Immature natural killer cell (primary cell): Measurements from ENCODE around the gene ANO10. TPM values are rescaled to one million over a fixed set of nuclear protein-coding genes. Genes with fewer than 3 reads are reported as not detected.
"Not testable (repeated sequence)": the region's sequence is repeated elsewhere in the genome, so short reads cannot be mapped to it uniquely, and the experiment has no call there.

Experiments used
- DNase-seq, 3 donors: peaks; one replicate each; pipeline ENCODE4 v3.0.0; 2022; ENCODE audit warnings: mixed read lengths in 1 of 3
- H3K27ac Mint-ChIP-seq, 6 donors: one replicate each; pipeline ENCODE4 v1.8.0; 2020; ENCODE audit warnings: mixed read lengths in 6 of 6, mild to moderate bottlenecking in 5 of 6, inconsistent platforms in 4 of 6, moderate library complexity in 3 of 6
- H3K27me3 Mint-ChIP-seq, 3 donors: one replicate each; pipeline ENCODE4 v1.8.0; 2020 to 2021; ENCODE audit warnings: low read depth in 3 of 3, mild to moderate bottlenecking in 3 of 3, mixed read lengths in 3 of 3, moderate library complexity in 3 of 3, inconsistent platforms in 1 of 3
- H3K36me3 Mint-ChIP-seq, 3 donors: one replicate each; pipeline ENCODE4 v1.8.0; 2020; ENCODE audit warnings: mixed read lengths in 3 of 3, inconsistent platforms in 2 of 3, mild to moderate bottlenecking in 2 of 3
- H3K4me1 Mint-ChIP-seq, 2 donors: one replicate each; pipeline ENCODE4 v1.8.0; 2020; ENCODE audit warnings: inconsistent platforms in 2 of 2, mild to moderate bottlenecking in 2 of 2, mixed read lengths in 2 of 2, moderate library complexity in 1 of 2
- H3K4me3 Mint-ChIP-seq, 5 donors: one replicate each; pipeline ENCODE4 v1.8.0; 2020; ENCODE audit warnings: mild to moderate bottlenecking in 5 of 5, mixed read lengths in 5 of 5, inconsistent platforms in 3 of 5, moderate library complexity in 3 of 5
- H3K9me3 Mint-ChIP-seq, 6 donors: one replicate each; pipeline ENCODE4 v1.8.0; 2020; ENCODE audit warnings: mild to moderate bottlenecking in 6 of 6, mixed read lengths in 6 of 6, inconsistent platforms in 4 of 6, moderate library complexity in 3 of 6
- polyA plus RNA-seq, 3 donors: library from polyadenylated mRNA; unstranded; fragments of 300-500 nt; fragmentation: Illumina TruSeq; gene quantifications; one replicate each; pipeline ENCODE4 v1.2.3, GENCODE V29; 2021

ANO10 gene
- polyA plus RNA-seq, 3 donors from 2014 or later = 8.7 to 9.9 (median 8.8) TPM

GRCh38 chr3:43490640-43491185 is 131.1 kb downstream of the ANO10 start:
- Mint-ChIP-seq H3K9me3 (peaks cover 0 to 3% (median 0%) of the 10 kb centered on the region in 6 donors), H3K36me3 (peaks cover 0 to 11% (median 3%) of the 10 kb centered on the region in 3 donors), H3K4me3 (no peak overlapping the region), H3K27me3 (peaks cover 0 to 2% (median 2%) of the 10 kb centered on the region in 3 donors), H3K4me1 (peaks cover 3 to 8% of the 10 kb centered on the region in 2 donors), H3K27ac (peak overlapping the region in 4 of 6 donors; percentile 3 to 55 (median 31))
- no peak for DNase-seq

GRCh38 chr3:43489930-43490329 is 131.9 kb downstream of the ANO10 start:
- peak overlapping the region in 2 of 6 donors; percentile 3 to 50 for H3K27ac Mint-ChIP-seq
- no peak for DNase-seq
- peaks cover 3 to 8% of the 10 kb centered on the region in 2 donors for H3K4me1 Mint-ChIP-seq
- peaks cover 0 to 2% (median 2%) of the 10 kb centered on the region in 3 donors for H3K27me3 Mint-ChIP-seq
- H3K36me3 Mint-ChIP-seq = peaks cover 0 to 11% (median 3%) of the 10 kb centered on the region in 3 donors
- peaks cover 0 to 3% (median 0%) of the 10 kb centered on the region in 6 donors for H3K9me3 Mint-ChIP-seq
- no peak overlapping the region for H3K4me3 Mint-ChIP-seq

GRCh38 chr3:43485931-43486330 is 135.9 kb downstream of the ANO10 start:
- Mint-ChIP-seq H3K36me3 (peaks cover 0 to 10% (median 10%) of the 10 kb centered on the region in 3 donors), H3K27ac (peak overlapping the region in 1 of 6 donors; percentile 42), H3K27me3 (no peaks in the 10 kb centered on the region), H3K4me1 (peaks cover 25 to 27% of the 10 kb centered on the region in 2 donors), H3K4me3 (no peak overlapping the region), H3K9me3 (peaks cover 0 to 5% (median 0%) of the 10 kb centered on the region in 6 donors)
- DNase-seq = no peak

- Mint-ChIP-seq H3K9me3 (peaks cover 0 to 5% (median 0%) of the 10 kb centered on the region in 6 donors), H3K36me3 (peaks cover 0 to 12% (median 10%) of the 10 kb centered on the region in 3 donors), H3K4me1 (peaks cover 28 to 31% of the 10 kb centered on the region in 2 donors), H3K27ac (peak overlapping the region in 1 of 6 donors; percentile 98), H3K4me3 (no peak overlapping the region), H3K27me3 (peaks cover 0 to 4% (median 0%) of the 10 kb centered on the region in 3 donors)
- no peak for DNase-seq
These were observed 136.8 kb downstream of the ANO10 start for GRCh38 chr3:43484926-43485488.

GRCh38 chr3:43481375-43481774 is 140.4 kb downstream of the ANO10 start:
- Mint-ChIP-seq H3K4me3 (no peak overlapping the region), H3K9me3 (peaks cover 0 to 5% (median 1%) of the 10 kb centered on the region in 6 donors), H3K27ac (peak overlapping the region in 5 of 6 donors; percentile 58 to 98 (median 79)), H3K27me3 (peaks cover 0 to 7% (median 5%) of the 10 kb centered on the region in 3 donors), H3K36me3 (peaks cover 7 to 16% (median 15%) of the 10 kb centered on the region in 3 donors), H3K4me1 (peaks cover 64 to 67% of the 10 kb centered on the region in 2 donors)
- no peak for DNase-seq

GRCh38 chr3:43478839-43479238 is 143.0 kb downstream of the ANO10 start:
- Mint-ChIP-seq H3K27ac (peak overlapping the region; percentile 98 to 100 (median 99)), H3K36me3 (peaks cover 12 to 16% (median 15%) of the 10 kb centered on the region in 3 donors), H3K4me3 (peak overlapping the region in 4 of 5 donors; percentile 64 to 80 (median 72)), H3K4me1 (peaks cover 83 to 93% of the 10 kb centered on the region in 2 donors)
- H3K9me3 Mint-ChIP-seq, H3K27me3 Mint-ChIP-seq, DNase-seq: not testable (repeated sequence)

- Mint-ChIP-seq H3K27ac (peak overlapping the region; percentile 98 to 100 (median 99)), H3K36me3 (peaks cover 11 to 17% (median 16%) of the 10 kb centered on the region in 3 donors), H3K27me3 (peaks cover 0 to 7% (median 5%) of the 10 kb centered on the region in 3 donors), H3K4me3 (peak overlapping the region; percentile 64 to 81 (median 80)), H3K4me1 (peaks cover 84 to 93% of the 10 kb centered on the region in 2 donors), H3K9me3 (peaks cover 0 to 5% (median 1%) of the 10 kb centered on the region in 6 donors)
- DNase-seq = peak; percentile 29 to 42 (median 38)
These were observed 143.6 kb downstream of the ANO10 start for GRCh38 chr3:43478118-43478785.

- Mint-ChIP-seq H3K27me3 (peaks cover 0 to 7% (median 6%) of the 10 kb centered on the region in 3 donors), H3K27ac (peak overlapping the region; percentile 98 to 100 (median 99)), H3K4me1 (peaks cover 82 to 93% of the 10 kb centered on the region in 2 donors)
These were observed 144.2 kb downstream of the ANO10 start for GRCh38 chr3:43477600-43477999.

GRCh38 chr3:43473737-43474136 is 148.1 kb downstream of the ANO10 start:
- Mint-ChIP-seq H3K9me3 (peaks cover 0 to 4% (median 0%) of the 10 kb centered on the region in 6 donors), H3K4me1 (peaks cover 71 to 96% of the 10 kb centered on the region in 2 donors), H3K4me3 (peak overlapping the region in 3 of 5 donors; percentile 4 to 25 (median 8)), H3K36me3 (peaks cover 0 to 16% (median 4%) of the 10 kb centered on the region in 3 donors), H3K27ac (peak overlapping the region; percentile 47 to 98 (median 76)), H3K27me3 (peaks cover 0 to 7% (median 3%) of the 10 kb centered on the region in 3 donors)
- no peak for DNase-seq

More at GRCh38 chr3:43477600-43477999, 144.2 kb downstream of the ANO10 start:
- peak overlapping the region; percentile 64 to 81 (median 80) for H3K4me3 Mint-ChIP-seq
- peak; percentile 85 to 88 (median 88) for DNase-seq
- peaks cover 0 to 5% (median 1%) of the 10 kb centered on the region in 6 donors for H3K9me3 Mint-ChIP-seq
- peaks cover 9 to 16% (median 12%) of the 10 kb centered on the region in 3 donors for H3K36me3 Mint-ChIP-seq

- Mint-ChIP-seq H3K27me3 (peaks cover 0 to 7% (median 3%) of the 10 kb centered on the region in 3 donors), H3K27ac (peak overlapping the region; percentile 47 to 98 (median 76)), H3K36me3 (peaks cover 0 to 16% (median 4%) of the 10 kb centered on the region in 3 donors), H3K4me1 (peaks cover 66 to 91% of the 10 kb centered on the region in 2 donors), H3K4me3 (no peak overlapping the region), H3K9me3 (peaks cover 0 to 4% (median 0%) of the 10 kb centered on the region in 6 donors)
- DNase-seq = no peak
These were observed 148.6 kb downstream of the ANO10 start for GRCh38 chr3:43473244-43473643.

GRCh38 chr3:43468133-43468532 is 153.7 kb downstream of the ANO10 start:
- Mint-ChIP-seq H3K4me1 (peaks cover 27 to 52% of the 10 kb centered on the region in 2 donors), H3K36me3 (peaks cover 8 to 10% (median 10%) of the 10 kb centered on the region in 3 donors), H3K4me3 (no peak overlapping the region), H3K9me3 (no peaks in the 10 kb centered on the region), H3K27ac (peak overlapping the region in 5 of 6 donors; percentile 16 to 55 (median 17)), H3K27me3 (peaks cover 0 to 5% (median 0%) of the 10 kb centered on the region in 3 donors)
- no peak for DNase-seq

- no peak overlapping the region for H3K27ac Mint-ChIP-seq
- DNase-seq = no peak
- peaks cover 0 to 4% (median 0%) of the 10 kb centered on the region in 3 donors for H3K27me3 Mint-ChIP-seq
- no peaks in the 10 kb centered on the region for H3K9me3 Mint-ChIP-seq
- H3K4me1 Mint-ChIP-seq = peaks cover 12 to 22% of the 10 kb centered on the region in 2 donors
- no peak overlapping the region for H3K4me3 Mint-ChIP-seq
- H3K36me3 Mint-ChIP-seq = peaks cover 8 to 12% (median 12%) of the 10 kb centered on the region in 3 donors
These were observed 156.7 kb downstream of the ANO10 start for GRCh38 chr3:43465109-43465508.

- peaks cover 12% of the 10 kb centered on the region in 3 donors for H3K36me3 Mint-ChIP-seq
- H3K4me1 Mint-ChIP-seq = peaks cover 10 to 14% of the 10 kb centered on the region in 2 donors
- not testable (repeated sequence) for DNase-seq, H3K9me3 Mint-ChIP-seq, H3K27ac Mint-ChIP-seq, H3K4me3 Mint-ChIP-seq, H3K27me3 Mint-ChIP-seq
These were observed 159.2 kb downstream of the ANO10 start for GRCh38 chr3:43462566-43462965.
